PFSK-1 (cell line): ENCODE data around the gene MINK1.

Experiments
- FOXP2 ChIP-seq: optimal IDR thresholded peaks from 2 replicates; pipeline ENCODE3; 2011; ENCODE audit warnings: borderline replicate concordance, control low read depth, inconsistent platforms; ENCODE audit not compliant: insufficient read depth; ENCODE audit errors: extremely low read length, extremely low read depth
- POLR2AphosphoS5 ChIP-seq: IDR thresholded peaks from 2 replicates; pipeline ENCODE4 v1.6.1; 2012; ENCODE audit warnings: low read depth, mild to moderate bottlenecking, control low read depth, low read length, moderate library complexity
- REST ChIP-seq, 2 experiments: IDR thresholded peaks; 2 replicates each; pipeline versions ENCODE4 v1.6.1 to v1.8.0; 2011 to 2012; ENCODE audit warnings: low read depth in 2 of 2, low read length in 2 of 2, control low read depth in 1 of 2, inconsistent platforms in 1 of 2, mild to moderate bottlenecking in 1 of 2, moderate library complexity in 1 of 2; ENCODE audit not compliant: insufficient read depth in 1 of 2
- SIN3A ChIP-seq: IDR thresholded peaks from 2 replicates; pipeline ENCODE4 v1.6.1; 2012; ENCODE audit warnings: mild to moderate bottlenecking, low read length, moderate library complexity, borderline replicate concordance; ENCODE audit not compliant: insufficient read depth
- TAF1 ChIP-seq: IDR thresholded peaks from 2 replicates; pipeline ENCODE4 v1.6.1; 2012; ENCODE audit warnings: low read length, control low read depth, borderline replicate concordance; ENCODE audit not compliant: insufficient read depth

MINK1 gene

GRCh38 chr17:4839221-4839620, 6.1 kb downstream of the MINK1 start:
- TF ChIP-seq SIN3A (no peak), REST (IDR thresholded peaks at IDR 0.05; ENCODE audit: insufficient read depth in 1 of 2, low read depth in 2 of 2, low read length in 2 of 2) (no peak), POLR2AphosphoS5 (no peak), TAF1 (no peak), FOXP2 (no peak)

- TF ChIP-seq REST (IDR thresholded peaks at IDR 0.05; ENCODE audit: insufficient read depth in 1 of 2, low read depth in 2 of 2, low read length in 2 of 2) (no peak), SIN3A (no peak), POLR2AphosphoS5 (no peak), TAF1 (no peak), FOXP2 (no peak)
Observed at GRCh38 chr17:4839965-4840892, 7.1 kb downstream of the MINK1 start.

GRCh38 chr17:4840893-4841242, 7.7 kb downstream of the MINK1 start:
- TF ChIP-seq POLR2AphosphoS5 (no peak), TAF1 (no peak), SIN3A (no peak), REST (IDR thresholded peaks at IDR 0.05; ENCODE audit: insufficient read depth in 1 of 2, low read depth in 2 of 2, low read length in 2 of 2) (no peak)

GRCh38 chr17:4842376-4842775, 9.2 kb downstream of the MINK1 start:
- no peak for TF ChIP-seq FOXP2
- no peak for TF ChIP-seq SIN3A
- TF ChIP-seq REST (IDR thresholded peaks at IDR 0.05; ENCODE audit: insufficient read depth in 1 of 2, low read depth in 2 of 2, low read length in 2 of 2): no peak
- TF ChIP-seq POLR2AphosphoS5: no peak
- no peak for TF ChIP-seq TAF1
